PC-3 (cell line): ENCODE results near the gene APOBEC3A.

Experiments
- CTCF ChIP-seq: fragments of 300-600 bp; sonication (generic); conservative IDR thresholded peaks from 2 replicates; pipeline ENCODE4 v1.5.1; 2017; ENCODE audit warnings: antibody characterized with exemption, low read depth, mild to moderate bottlenecking, low read length
- EZH2 ChIP-seq: fragments of 300-600 bp; sonication (generic); IDR thresholded peaks from one replicate; pipeline ENCODE4 v1.6.1; 2017; ENCODE audit warnings: antibody characterized with exemption, mild to moderate bottlenecking, low read length; ENCODE audit not compliant: unreplicated experiment
- EZH2phosphoT487 ChIP-seq: fragments of 300-600 bp; sonication (generic); IDR thresholded peaks from 2 replicates; pipeline ENCODE4 v1.6.1; 2018; ENCODE audit warnings: mild to moderate bottlenecking, antibody characterized with exemption, low read length, borderline replicate concordance

- TF ChIP-seq CTCF: no peak
- no peak for TF ChIP-seq EZH2phosphoT487
- TF ChIP-seq EZH2: no peak
These were observed 16.9 kb downstream of the APOBEC3A start for GRCh38 chr22:38974170-38974825.
